ENCODE data around the gene ARL8A.
"Not testable (repeated sequence)": the region's sequence is repeated elsewhere in the genome, so short reads cannot be mapped to it uniquely, and the experiment has no call there.

Gene ARL8A

GRCh38 chr1:202145068-202145743 is 669 bp upstream of the ARL8A start:
- TF ChIP-seq CTCF (conservative IDR thresholded peaks at IDR 0.05), result no peak
- peak overlapping the region; percentile 92 for H3K27ac ChIP-seq

- TF ChIP-seq CTCF (conservative IDR thresholded peaks at IDR 0.05), result no peak
- H3K27ac ChIP-seq, result peak overlapping the region; percentile 92
These were observed 652 bp downstream of the ARL8A start for GRCh38 chr1:202143768-202144401.

GRCh38 chr1:202143011-202143767 is 1.3 kb downstream of the ARL8A start:
- peak overlapping the region; percentile 92 for H3K27ac ChIP-seq
- TF ChIP-seq CTCF (conservative IDR thresholded peaks at IDR 0.05), result no peak

GRCh38 chr1:202141468-202141867 is 3.1 kb downstream of the ARL8A start:
- not testable (repeated sequence) for H3K27ac ChIP-seq

- H3K27ac ChIP-seq, result no peak overlapping the region
- TF ChIP-seq CTCF (conservative IDR thresholded peaks at IDR 0.05), result no peak
These were observed 3.7 kb downstream of the ARL8A start for GRCh38 chr1:202140833-202141232.

- H3K27ac ChIP-seq, result no peak overlapping the region
- TF ChIP-seq CTCF (conservative IDR thresholded peaks at IDR 0.05), result peak; percentile 91
These were observed 9.3 kb downstream of the ARL8A start for GRCh38 chr1:202135221-202135721.

- no peak for TF ChIP-seq CTCF (conservative IDR thresholded peaks at IDR 0.05)
- H3K27ac ChIP-seq, result no peak overlapping the region
These were observed 9.8 kb downstream of the ARL8A start for GRCh38 chr1:202134645-202135172.
